HepG2 (cell line): ENCODE data around the gene GATAD2B. TPM values are rescaled to one million over a fixed set of nuclear protein-coding genes. Genes with fewer than 3 reads are reported as not detected.

Source experiments
- BCL6 ChIP-seq: IDR thresholded peaks from 2 replicates; pipeline ENCODE4 v1.6.1; 2016; ENCODE audit warnings: missing genetic modification reagents, missing compliant biosample characterization
- DBP ChIP-seq: sonication (generic); formaldehyde crosslinking; IDR thresholded peaks from 2 replicates; pipeline ENCODE4 v1.4.0; 2020; ENCODE audit warnings: missing genetic modification reagents; ENCODE audit errors: not compliant biosample characterization
- FOSL2 ChIP-seq: sonication (generic); formaldehyde crosslinking; IDR thresholded peaks from 2 replicates; pipeline ENCODE4 v1.4.0; 2020; ENCODE audit warnings: missing genetic modification reagents
- HMG20A ChIP-seq: IDR thresholded peaks from 2 replicates; pipeline ENCODE4 v1.6.1; 2016; ENCODE audit warnings: borderline replicate concordance
- HMGXB3 ChIP-seq: sonication (generic); formaldehyde crosslinking; IDR thresholded peaks from 2 replicates; pipeline ENCODE4 v1.4.0; 2020; ENCODE audit warnings: missing genetic modification reagents, borderline replicate concordance
- IRF9 ChIP-seq: sonication (generic); formaldehyde crosslinking; IDR thresholded peaks from 2 replicates; pipeline ENCODE4 v1.8.0; 2022; ENCODE audit warnings: missing genetic modification reagents, mild to moderate bottlenecking, borderline replicate concordance
- KLF6 ChIP-seq: IDR thresholded peaks from 2 replicates; pipeline ENCODE4 v1.8.0; 2016; ENCODE audit warnings: missing biosample characterization, missing genetic modification reagents
- SRSF1 ChIP-seq: fragments of 200-400 bp; formaldehyde crosslinking; optimal IDR thresholded peaks from 2 replicates; pipeline ENCODE3; 2017; ENCODE audit warnings: mild to moderate bottlenecking, low read depth, low read length, moderate library complexity
- TEAD2 ChIP-seq: sonication (generic); formaldehyde crosslinking; IDR thresholded peaks from 2 replicates; pipeline ENCODE4 v1.9.0; 2021; ENCODE audit warnings: missing genetic modification reagents
- ZBTB42 ChIP-seq: sonication (generic); formaldehyde crosslinking; IDR thresholded peaks from 2 replicates; pipeline ENCODE4 v1.5.0; 2020; ENCODE audit warnings: mild to moderate bottlenecking, missing genetic modification reagents
- ZBTB44 ChIP-seq: sonication (generic); formaldehyde crosslinking; IDR thresholded peaks from 2 replicates; pipeline ENCODE4 v1.4.0; 2020; ENCODE audit warnings: missing genetic modification reagents
- ZBTB8A ChIP-seq: sonication (generic); formaldehyde crosslinking; IDR thresholded peaks from 2 replicates; pipeline ENCODE4 v1.4.0; 2020; ENCODE audit warnings: mild to moderate bottlenecking, low read depth, missing genetic modification reagents, borderline replicate concordance
- ZFP36 ChIP-seq: fragments of 150-350 bp; IDR thresholded peaks from 2 replicates; pipeline ENCODE4 v1.6.1; 2018; ENCODE audit warnings: borderline replicate concordance, low read length, low read depth; ENCODE audit not compliant: partially characterized antibody
- ZHX2 ChIP-seq, 2 experiments: sonication (generic) in 1 of 2; formaldehyde crosslinking in 1 of 2; IDR thresholded peaks; 2 replicates each; pipeline versions ENCODE4 v1.6.1 to v1.9.0; 2014 to 2022; ENCODE audit warnings: antibody characterized with exemption in 1 of 2, borderline replicate concordance in 1 of 2, inconsistent platforms in 1 of 2, low read depth in 1 of 2, missing genetic modification reagents in 1 of 2
- ZNF225 ChIP-seq: sonication (generic); formaldehyde crosslinking; IDR thresholded peaks from 2 replicates; pipeline ENCODE4 v1.4.0; 2020; ENCODE audit warnings: mild to moderate bottlenecking, missing genetic modification reagents
- ZNF644 ChIP-seq: IDR thresholded peaks from 2 replicates; pipeline ENCODE4 v1.6.1; 2016; ENCODE audit warnings: low read depth
- polyA plus RNA-seq, 8 experiments: library from polyadenylated mRNA; depleted of rRNA in 3 of 8; stranded (reverse) in 7 of 8; unstranded in 1 of 8; fragments of >200 nt; fragmentation: Illumina TruSeq in 4 of 8; extraction: Trizol in 4 of 8; gene quantifications; 2 replicates each; pipeline versions ENCODE4 v1.2.1 to v1.2.3, GENCODE V29; 2011 to 2016; ENCODE audit warnings: low read depth in 4 of 8, missing spikeins in 1 of 8, mixed read lengths in 1 of 8; ENCODE audit not compliant: insufficient read depth in 1 of 8
- total RNA-seq, 5 experiments: library from RNA; depleted of rRNA; stranded (reverse); fragments of >200 nt; fragmentation: Illumina TruSeq; extraction: Trizol; gene quantifications; 2 replicates each; pipeline ENCODE4 v1.2.3, GENCODE V29; 2016; ENCODE audit warnings: low read depth in 1 of 5

The GATAD2B gene
- total and polyA plus RNA-seq, 2 of the 13 experiments (the other 11 are each of a cell fraction or from before 2014, with no cell fraction given): 3.2 to 5.2 TPM

GRCh38 chr1:153953859-153954365, 31.1 kb upstream of the GATAD2B start (continued):
- TF ChIP-seq HMG20A (CRISPR knock-in tag) (no peak), ZBTB8A (CRISPR knock-in tag) (no peak), ZBTB44 (CRISPR knock-in tag) (no peak), SRSF1 (no peak), IRF9 (CRISPR knock-in tag) (no peak), DBP (CRISPR knock-in tag) (no peak), HMGXB3 (CRISPR knock-in tag) (peak; percentile 94), ZFP36 (no peak), KLF6 (no peak), ZNF225 (CRISPR knock-in tag) (no peak), ZNF644 (CRISPR knock-in tag) (peak; percentile 98), ZBTB42 (CRISPR knock-in tag) (no peak), BCL6 (CRISPR knock-in tag) (no peak), ZHX2 (IDR thresholded peaks at IDR 0.05; ENCODE audit: low read depth) (no peak), ZHX2 (CRISPR knock-in tag; IDR thresholded peaks at IDR 0.05; ENCODE audit: borderline replicate concordance) (no peak), TEAD2 (CRISPR knock-in tag) (no peak), FOSL2 (CRISPR knock-in tag) (peak; percentile 43)
